Fibroblast of the aortic adventitia (primary cell): ENCODE results near the gene ABHD14A. TPM values are rescaled to one million over a fixed set of nuclear protein-coding genes. Genes with fewer than 3 reads are reported as not detected.

Experiments
- DNase-seq: peaks from one replicate; pipeline ENCODE4 v3.0.0-alpha.2; 2010; ENCODE audit warnings: low read depth
- H3K4me3 ChIP-seq: 2 replicates; pipeline ENCODE4 v1.5.1; 2011; ENCODE audit warnings: low read depth, mild to moderate bottlenecking, control low read depth, low read length, moderate library complexity
- total RNA-seq: library from RNA; depleted of rRNA; stranded (reverse); fragments of >200 nt; gene quantifications from 2 replicates; pipeline ENCODE4 v1.2.3, GENCODE V29; 2012; ENCODE audit warnings: low replicate concordance
- TF ChIP-seq, protein P1 (sequence below): IDR thresholded peaks from 2 replicates; pipeline ENCODE4 v1.5.1; 2011; ENCODE audit warnings: mild to moderate bottlenecking, low read length, control low read depth, inconsistent platforms; ENCODE audit not compliant: insufficient read depth

ABHD14A gene
- total RNA-seq, 1 donor: 13.8 TPM

- H3K4me3 ChIP-seq: no peak overlapping the region
- DNase-seq: no peak
- TF ChIP-seq, protein P1, sequence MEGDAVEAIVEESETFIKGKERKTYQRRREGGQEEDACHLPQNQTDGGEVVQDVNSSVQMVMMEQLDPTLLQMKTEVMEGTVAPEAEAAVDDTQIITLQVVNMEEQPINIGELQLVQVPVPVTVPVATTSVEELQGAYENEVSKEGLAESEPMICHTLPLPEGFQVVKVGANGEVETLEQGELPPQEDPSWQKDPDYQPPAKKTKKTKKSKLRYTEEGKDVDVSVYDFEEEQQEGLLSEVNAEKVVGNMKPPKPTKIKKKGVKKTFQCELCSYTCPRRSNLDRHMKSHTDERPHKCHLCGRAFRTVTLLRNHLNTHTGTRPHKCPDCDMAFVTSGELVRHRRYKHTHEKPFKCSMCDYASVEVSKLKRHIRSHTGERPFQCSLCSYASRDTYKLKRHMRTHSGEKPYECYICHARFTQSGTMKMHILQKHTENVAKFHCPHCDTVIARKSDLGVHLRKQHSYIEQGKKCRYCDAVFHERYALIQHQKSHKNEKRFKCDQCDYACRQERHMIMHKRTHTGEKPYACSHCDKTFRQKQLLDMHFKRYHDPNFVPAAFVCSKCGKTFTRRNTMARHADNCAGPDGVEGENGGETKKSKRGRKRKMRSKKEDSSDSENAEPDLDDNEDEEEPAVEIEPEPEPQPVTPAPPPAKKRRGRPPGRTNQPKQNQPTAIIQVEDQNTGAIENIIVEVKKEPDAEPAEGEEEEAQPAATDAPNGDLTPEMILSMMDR: no peak
These were observed 28.7 kb upstream of the ABHD14A start for GRCh38 chr3:51945926-51946705.

GRCh38 chr3:51946796-51947195 lies 28.1 kb upstream of the ABHD14A start:
- H3K4me3 ChIP-seq: no peak overlapping the region
- TF ChIP-seq, protein P1: no peak
- no peak for DNase-seq

- H3K4me3 ChIP-seq: no peak overlapping the region
- no peak for DNase-seq
- TF ChIP-seq, protein P1: no peak
These were observed 27.5 kb upstream of the ABHD14A start for GRCh38 chr3:51947215-51947900.

DNA sequence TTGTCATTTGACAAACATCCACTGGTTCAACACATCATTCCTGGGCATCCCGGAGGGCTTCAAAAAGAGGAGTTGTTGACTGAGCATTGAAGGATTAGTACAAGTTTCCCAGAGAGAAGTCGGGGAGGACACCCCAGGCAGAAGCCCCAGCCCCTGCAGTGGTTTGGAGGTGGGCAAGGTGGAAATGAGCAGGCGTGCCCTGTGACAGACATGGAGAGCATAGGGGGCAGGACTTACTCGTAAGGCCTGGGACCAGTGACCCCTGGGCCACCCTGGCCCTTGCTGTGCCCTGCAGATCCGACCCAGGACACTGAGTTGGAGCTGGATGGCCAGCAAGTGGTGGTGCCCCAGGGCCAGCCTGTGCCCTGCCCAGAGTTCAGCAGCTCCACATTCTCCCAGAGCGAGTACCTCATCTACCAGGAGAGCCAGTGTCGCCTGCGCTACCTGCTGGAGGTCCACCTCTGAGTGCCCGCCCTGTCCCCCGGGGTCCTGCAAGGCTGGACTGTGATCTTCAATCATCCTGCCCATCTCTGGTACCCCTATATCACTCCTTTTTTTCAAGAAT lies 26.8 kb upstream of the ABHD14A start:
- no peak overlapping the region for H3K4me3 ChIP-seq
- no peak for DNase-seq
- TF ChIP-seq, protein P1: no peak

- no peak overlapping the region for H3K4me3 ChIP-seq
- TF ChIP-seq, protein P1: no peak
- no peak for DNase-seq
These were observed 25.7 kb upstream of the ABHD14A start for GRCh38 chr3:51949121-51949520.

DNA sequence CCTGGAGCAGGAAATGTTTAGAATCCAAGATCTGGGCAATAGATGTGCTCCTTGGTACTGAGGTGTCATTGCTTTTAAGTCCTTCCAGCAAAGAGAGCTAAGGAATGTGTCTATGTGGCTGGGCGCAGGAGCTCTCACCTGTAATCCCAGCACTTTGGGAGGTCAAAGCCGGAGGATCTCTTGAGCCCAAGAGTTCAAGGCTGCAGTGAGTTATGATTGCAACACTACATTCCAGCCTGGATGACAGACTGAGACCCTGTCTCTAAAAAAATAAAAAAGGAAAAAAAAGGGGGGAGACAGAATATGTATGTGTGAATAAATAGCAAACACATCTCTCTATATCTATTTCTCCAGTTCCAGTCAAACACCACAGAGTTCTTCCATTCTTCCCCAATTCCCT lies 24.0 kb upstream of the ABHD14A start:
- TF ChIP-seq, protein P1: no peak
- DNase-seq: no peak
- H3K4me3 ChIP-seq: no peak overlapping the region
